ENCODE measurements around the gene MRPL10.

Gene MRPL10

GRCh38 chr17:47791025-47791424 lies 40.3 kb downstream of the MRPL10 start:
- no peak overlapping the region for H4K91ac ChIP-seq (ENCODE audit: low read length)
- peaks cover 54 to 80% of the 10 kb centered on the region in 2 experiments for H3K27me3 ChIP-seq (ENCODE audit: control insufficient read depth in 1 of 2, insufficient read depth in 1 of 2, low read length in 2 of 2)
- no peaks in the 10 kb centered on the region for H3K36me3 ChIP-seq (ENCODE audit: control insufficient read depth in 1 of 2, insufficient read depth in 2 of 2, low read depth in 1 of 2, low read length in 2 of 2)
- H3K27ac ChIP-seq (ENCODE audit: low read length, poor library complexity, severe bottlenecking), result no peak overlapping the region
- peaks cover 7% of the 10 kb centered on the region for H3K4me1 ChIP-seq (ENCODE audit: control insufficient read depth, insufficient read depth, low read depth, low read length)
- no peak overlapping the region for H2BK5ac ChIP-seq (ENCODE audit: low read depth, low read length, poor library complexity, severe bottlenecking)
- no peaks in the 10 kb centered on the region for H3K79me1 ChIP-seq (replicated peaks; ENCODE audit: low read length, poor library complexity, severe bottlenecking)
- H2AFZ ChIP-seq (ENCODE audit: low read depth, low read length), result no peak overlapping the region
- H3K4ac ChIP-seq (ENCODE audit: low read depth in 1 of 2, low read length in 2 of 2), result no peak overlapping the region
- no peak overlapping the region for H3K9ac ChIP-seq (ENCODE audit: low read length)
- H2BK15ac ChIP-seq (ENCODE audit: low read depth, poor library complexity, severe bottlenecking), result no peak overlapping the region
- H3K23ac ChIP-seq (ENCODE audit: low read length in 2 of 2), result no peak overlapping the region
- no peak for DNase-seq
- no peak overlapping the region for H3K4me3 ChIP-seq (ENCODE audit: insufficient read depth in 1 of 2, low read depth in 1 of 2, low read length in 2 of 2)
- H3K9me3 ChIP-seq (ENCODE audit: control insufficient read depth, low read length), result no peaks in the 10 kb centered on the region
- H2BK12ac ChIP-seq (ENCODE audit: low read length in 2 of 2), result no peak overlapping the region
- no CpG with 5 or more reads among the region's 3 CpGs for WGBS
- H2BK120ac ChIP-seq (ENCODE audit: low read depth, low read length), result no peak overlapping the region
- no peak overlapping the region for H3K14ac ChIP-seq (ENCODE audit: low read length in 2 of 2)
- H2AK5ac ChIP-seq (ENCODE audit: low read length, severe bottlenecking), result no peak overlapping the region
- no peak overlapping the region for H3K18ac ChIP-seq (ENCODE audit: low read depth in 1 of 2, low read length in 2 of 2)
- no peak overlapping the region for H3K4me2 ChIP-seq (ENCODE audit: low read length, poor library complexity, severe bottlenecking)
- no peak overlapping the region for H4K8ac ChIP-seq (ENCODE audit: low read length)

GRCh38 chr17:47789611-47790561 lies 41.5 kb downstream of the MRPL10 start:
- H2BK12ac ChIP-seq (ENCODE audit: low read length in 2 of 2), result no peak overlapping the region
- no peaks in the 10 kb centered on the region for H3K9me3 ChIP-seq (ENCODE audit: control insufficient read depth, low read length)
- H3K4ac ChIP-seq (ENCODE audit: low read depth in 1 of 2, low read length in 2 of 2), result no peak overlapping the region
- DNase-seq, result peak; percentile 60
- H4K8ac ChIP-seq (ENCODE audit: low read length), result no peak overlapping the region
- H2BK15ac ChIP-seq (ENCODE audit: low read depth, poor library complexity, severe bottlenecking), result no peak overlapping the region
- no peak overlapping the region for H3K18ac ChIP-seq (ENCODE audit: low read depth in 1 of 2, low read length in 2 of 2)
- peak overlapping the region; percentile 69 for H2AFZ ChIP-seq (ENCODE audit: low read depth, low read length)
- H4K91ac ChIP-seq (ENCODE audit: low read length), result no peak overlapping the region
- H3K14ac ChIP-seq (ENCODE audit: low read length in 2 of 2), result no peak overlapping the region
- no peak overlapping the region for H2AK5ac ChIP-seq (ENCODE audit: low read length, severe bottlenecking)
- H2BK5ac ChIP-seq (ENCODE audit: low read depth, low read length, poor library complexity, severe bottlenecking), result no peak overlapping the region
- H3K4me2 ChIP-seq (ENCODE audit: low read length, poor library complexity, severe bottlenecking), result peak overlapping the region; percentile 69
- H3K36me3 ChIP-seq (ENCODE audit: control insufficient read depth in 1 of 2, insufficient read depth in 2 of 2, low read depth in 1 of 2, low read length in 2 of 2), result no peaks in the 10 kb centered on the region
- WGBS, result under 1% methylated on average over 64 of the region's 70 CpGs
- peaks cover 54 to 80% of the 10 kb centered on the region in 2 experiments for H3K27me3 ChIP-seq (ENCODE audit: control insufficient read depth in 1 of 2, insufficient read depth in 1 of 2, low read length in 2 of 2)
- H2BK120ac ChIP-seq (ENCODE audit: low read depth, low read length), result no peak overlapping the region
- peaks cover 7% of the 10 kb centered on the region for H3K4me1 ChIP-seq (ENCODE audit: control insufficient read depth, insufficient read depth, low read depth, low read length)
- H3K27ac ChIP-seq (ENCODE audit: low read length, poor library complexity, severe bottlenecking), result no peak overlapping the region
- H3K4me3 ChIP-seq (ENCODE audit: insufficient read depth in 1 of 2, low read depth in 1 of 2, low read length in 2 of 2), result peak overlapping the region; percentile 17 to 72
- H3K79me1 ChIP-seq (replicated peaks; ENCODE audit: low read length, poor library complexity, severe bottlenecking), result no peaks in the 10 kb centered on the region
- peak overlapping the region; percentile 36 for H3K9ac ChIP-seq (ENCODE audit: low read length)
- H3K23ac ChIP-seq (ENCODE audit: low read length in 2 of 2), result no peak overlapping the region

- no peak overlapping the region for H3K4ac ChIP-seq (ENCODE audit: low read depth in 1 of 2, low read length in 2 of 2)
- H3K79me1 ChIP-seq (replicated peaks; ENCODE audit: low read length, poor library complexity, severe bottlenecking), result no peaks in the 10 kb centered on the region
- no peak overlapping the region for H3K23ac ChIP-seq (ENCODE audit: low read length in 2 of 2)
- H2AFZ ChIP-seq (ENCODE audit: low read depth, low read length), result no peak overlapping the region
- H3K14ac ChIP-seq (ENCODE audit: low read length in 2 of 2), result no peak overlapping the region
- H2BK12ac ChIP-seq (ENCODE audit: low read length in 2 of 2), result no peak overlapping the region
- H2BK5ac ChIP-seq (ENCODE audit: low read depth, low read length, poor library complexity, severe bottlenecking), result no peak overlapping the region
- no peak overlapping the region for H3K27ac ChIP-seq (ENCODE audit: low read length, poor library complexity, severe bottlenecking)
- 17% methylated on average over 3 of the region's 5 CpGs for WGBS
- H3K18ac ChIP-seq (ENCODE audit: low read depth in 1 of 2, low read length in 2 of 2), result no peak overlapping the region
- H3K4me2 ChIP-seq (ENCODE audit: low read length, poor library complexity, severe bottlenecking), result no peak overlapping the region
- H4K91ac ChIP-seq (ENCODE audit: low read length), result no peak overlapping the region
- no peak overlapping the region for H3K4me3 ChIP-seq (ENCODE audit: insufficient read depth in 1 of 2, low read depth in 1 of 2, low read length in 2 of 2)
- H3K36me3 ChIP-seq (ENCODE audit: control insufficient read depth in 1 of 2, insufficient read depth in 2 of 2, low read depth in 1 of 2, low read length in 2 of 2), result no peaks in the 10 kb centered on the region
- H3K9ac ChIP-seq (ENCODE audit: low read length), result no peak overlapping the region
- H3K9me3 ChIP-seq (ENCODE audit: control insufficient read depth, low read length), result no peaks in the 10 kb centered on the region
- no peak overlapping the region for H2BK120ac ChIP-seq (ENCODE audit: low read depth, low read length)
- peak; percentile 49 for DNase-seq
- peaks cover 7% of the 10 kb centered on the region for H3K4me1 ChIP-seq (ENCODE audit: control insufficient read depth, insufficient read depth, low read depth, low read length)
- no peak overlapping the region for H2BK15ac ChIP-seq (ENCODE audit: low read depth, poor library complexity, severe bottlenecking)
- H2AK5ac ChIP-seq (ENCODE audit: low read length, severe bottlenecking), result no peak overlapping the region
- no peak overlapping the region for H4K8ac ChIP-seq (ENCODE audit: low read length)
- peaks cover 44 to 75% of the 10 kb centered on the region in 2 experiments for H3K27me3 ChIP-seq (ENCODE audit: control insufficient read depth in 1 of 2, insufficient read depth in 1 of 2, low read length in 2 of 2)
Measured at GRCh38 chr17:47785538-47786123, 45.7 kb downstream of the MRPL10 start.

GRCh38 chr17:47781397-47781796 lies 49.9 kb downstream of the MRPL10 start:
- 83% methylated on average over 4 of the region's 5 CpGs for WGBS
- Histone ChIP-seq H3K4ac (ENCODE audit: low read depth in 1 of 2, low read length in 2 of 2) (no peak overlapping the region), H2AFZ (ENCODE audit: low read depth, low read length) (no peak overlapping the region)

More at GRCh38 chr17:47781397-47781796, 49.9 kb downstream of the MRPL10 start:
- Histone ChIP-seq H3K4me3 (ENCODE audit: insufficient read depth in 1 of 2, low read depth in 1 of 2, low read length in 2 of 2) (no peak overlapping the region), H3K4me2 (ENCODE audit: low read length, poor library complexity, severe bottlenecking) (no peak overlapping the region), H3K9me3 (ENCODE audit: control insufficient read depth, low read length) (no peaks in the 10 kb centered on the region), H4K8ac (ENCODE audit: low read length) (no peak overlapping the region), H2BK12ac (ENCODE audit: low read length in 2 of 2) (no peak overlapping the region), H2AK5ac (ENCODE audit: low read length, severe bottlenecking) (no peak overlapping the region), H3K79me1 (replicated peaks; ENCODE audit: low read length, poor library complexity, severe bottlenecking) (no peaks in the 10 kb centered on the region), H3K9ac (ENCODE audit: low read length) (no peak overlapping the region), H2BK120ac (ENCODE audit: low read depth, low read length) (no peak overlapping the region), H3K27me3 (ENCODE audit: control insufficient read depth in 1 of 2, insufficient read depth in 1 of 2, low read length in 2 of 2) (peaks cover 28 to 79% of the 10 kb centered on the region in 2 experiments), H3K27ac (ENCODE audit: low read length, poor library complexity, severe bottlenecking) (no peak overlapping the region), H2BK15ac (ENCODE audit: low read depth, poor library complexity, severe bottlenecking) (no peak overlapping the region), H2BK5ac (ENCODE audit: low read depth, low read length, poor library complexity, severe bottlenecking) (no peak overlapping the region), H3K14ac (ENCODE audit: low read length in 2 of 2) (no peak overlapping the region), H3K18ac (ENCODE audit: low read depth in 1 of 2, low read length in 2 of 2) (no peak overlapping the region), H3K36me3 (ENCODE audit: control insufficient read depth in 1 of 2, insufficient read depth in 2 of 2, low read depth in 1 of 2, low read length in 2 of 2) (no peaks in the 10 kb centered on the region), H3K23ac (ENCODE audit: low read length in 2 of 2) (no peak overlapping the region), H4K91ac (ENCODE audit: low read length) (no peak overlapping the region), H3K4me1 (ENCODE audit: control insufficient read depth, insufficient read depth, low read depth, low read length) (no peaks in the 10 kb centered on the region)
- DNase-seq, result no peak

Measured in mesenchymal stem cell (in vitro differentiated cells and primary cell).